Measurements from ENCODE around the gene MTCH1.

- TF ChIP-seq, protein P1, sequence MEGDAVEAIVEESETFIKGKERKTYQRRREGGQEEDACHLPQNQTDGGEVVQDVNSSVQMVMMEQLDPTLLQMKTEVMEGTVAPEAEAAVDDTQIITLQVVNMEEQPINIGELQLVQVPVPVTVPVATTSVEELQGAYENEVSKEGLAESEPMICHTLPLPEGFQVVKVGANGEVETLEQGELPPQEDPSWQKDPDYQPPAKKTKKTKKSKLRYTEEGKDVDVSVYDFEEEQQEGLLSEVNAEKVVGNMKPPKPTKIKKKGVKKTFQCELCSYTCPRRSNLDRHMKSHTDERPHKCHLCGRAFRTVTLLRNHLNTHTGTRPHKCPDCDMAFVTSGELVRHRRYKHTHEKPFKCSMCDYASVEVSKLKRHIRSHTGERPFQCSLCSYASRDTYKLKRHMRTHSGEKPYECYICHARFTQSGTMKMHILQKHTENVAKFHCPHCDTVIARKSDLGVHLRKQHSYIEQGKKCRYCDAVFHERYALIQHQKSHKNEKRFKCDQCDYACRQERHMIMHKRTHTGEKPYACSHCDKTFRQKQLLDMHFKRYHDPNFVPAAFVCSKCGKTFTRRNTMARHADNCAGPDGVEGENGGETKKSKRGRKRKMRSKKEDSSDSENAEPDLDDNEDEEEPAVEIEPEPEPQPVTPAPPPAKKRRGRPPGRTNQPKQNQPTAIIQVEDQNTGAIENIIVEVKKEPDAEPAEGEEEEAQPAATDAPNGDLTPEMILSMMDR (conservative IDR thresholded peaks at IDR 0.05), result no peak
- no peak for TF ChIP-seq EZH2 (IDR thresholded peaks at IDR 0.05; ENCODE audit: low read depth)
These were observed 20.0 kb upstream of the MTCH1 start for GRCh38 chr6:37005827-37006567.
